RWPE2 (cell line): Measurements from ENCODE around the gene DNAH8.

Source experiments
- ATAC-seq: fragments of 200-7000 bp; cut with Tn5 transposase; 3 replicates; pipeline ENCODE4 v1.9.1; 2021; ENCODE audit warnings: low read depth
- DNase-seq: peaks from one replicate; pipeline ENCODE4 v3.0.0-alpha.2; 2020; ENCODE audit warnings: low spot score
- H3K27ac ChIP-seq: fragments of 450-650 bp; 2 replicates; pipeline ENCODE4 v1.5.1; 2017; ENCODE audit warnings: mild to moderate bottlenecking; ENCODE audit not compliant: poor library complexity, severe bottlenecking
- H3K27me3 ChIP-seq: fragments of 250-450 bp; sonication (Bioruptor Pico); 2 replicates; pipeline ENCODE4 v1.5.1; 2021; ENCODE audit warnings: mild to moderate bottlenecking, moderate library complexity; ENCODE audit not compliant: insufficient read depth, poor library complexity, severe bottlenecking
- H3K36me3 ChIP-seq: fragments of 250-450 bp; sonication (Bioruptor Pico); 2 replicates; pipeline ENCODE4 v1.5.1; 2020; ENCODE audit warnings: low read depth, mild to moderate bottlenecking, moderate library complexity
- H3K4me1 ChIP-seq: fragments of 250-450 bp; sonication (Bioruptor Pico); 2 replicates; pipeline ENCODE4 v1.5.1; 2021; ENCODE audit warnings: mild to moderate bottlenecking, moderate library complexity; ENCODE audit not compliant: insufficient read depth, poor library complexity, severe bottlenecking
- H3K4me3 ChIP-seq: fragments of 250-450 bp; sonication (Bioruptor Pico); 2 replicates; pipeline ENCODE4 v1.5.1; 2021; ENCODE audit warnings: mild to moderate bottlenecking, moderate library complexity; ENCODE audit not compliant: severe bottlenecking
- H3K9me3 ChIP-seq: fragments of 250-450 bp; sonication (Bioruptor Pico); 2 replicates; pipeline ENCODE4 v1.5.1; 2021; ENCODE audit warnings: mild to moderate bottlenecking, moderate library complexity; ENCODE audit not compliant: severe bottlenecking
- CTCF ChIP-seq: fragments of 450-650 bp; IDR thresholded peaks from one replicate; pipeline ENCODE4 v1.5.1; 2017; ENCODE audit warnings: mild to moderate bottlenecking, moderate library complexity; ENCODE audit not compliant: poor library complexity, severe bottlenecking

The DNAH8 gene

DNA sequence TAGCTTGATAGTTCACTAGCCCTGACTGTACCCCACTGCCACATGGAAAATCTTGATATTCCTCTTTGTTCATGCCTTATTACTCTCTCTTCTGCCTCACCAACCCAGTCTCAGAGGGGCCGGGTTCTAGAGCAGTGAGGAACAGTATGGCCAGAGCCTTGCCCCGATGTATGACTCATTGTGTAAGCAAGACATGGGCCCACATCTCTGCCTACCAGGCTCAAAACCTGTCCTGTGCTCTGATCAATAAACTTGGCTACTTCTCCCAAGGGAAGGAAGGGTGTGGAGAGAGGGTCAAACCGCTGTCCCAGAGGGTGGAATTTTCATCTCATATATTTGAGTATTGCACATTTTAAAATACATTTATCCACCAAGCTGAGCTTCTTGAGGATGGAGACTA, 91.7 kb downstream of the DNAH8 start:
- no peak overlapping the region for H3K4me3 ChIP-seq
- H3K36me3 ChIP-seq = no peaks in the 10 kb centered on the region
- H3K4me1 ChIP-seq = no peaks in the 10 kb centered on the region
- H3K27ac ChIP-seq = no peak overlapping the region
- no peaks in the 10 kb centered on the region for H3K27me3 ChIP-seq
- DNase-seq (no peak), ATAC-seq (no peak)
- TF ChIP-seq CTCF = no peak
- H3K9me3 ChIP-seq = no peaks in the 10 kb centered on the region

DNA sequence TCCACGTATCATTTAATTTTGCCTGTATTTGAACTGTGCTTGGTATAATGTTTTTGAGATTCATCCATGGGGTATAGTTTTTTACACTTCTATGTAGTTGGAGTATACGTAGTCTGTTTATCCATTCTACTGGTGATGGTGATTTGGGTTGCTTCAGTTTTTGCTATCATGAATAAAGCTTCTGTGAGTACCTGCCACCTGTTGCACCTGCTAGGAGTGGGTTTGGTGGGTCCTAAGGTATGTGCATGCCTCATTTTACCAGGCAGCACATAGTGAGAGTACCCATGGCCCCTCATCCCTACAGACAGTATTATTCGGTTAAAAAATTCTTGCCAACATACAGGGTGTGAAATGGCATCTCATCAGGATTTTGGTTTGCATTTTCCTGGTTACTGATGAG, 92.9 kb downstream of the DNAH8 start:
- DNase-seq = no peak
- Histone ChIP-seq H3K27me3 (no peaks in the 10 kb centered on the region), H3K4me1 (no peaks in the 10 kb centered on the region), H3K4me3 (no peak overlapping the region), H3K36me3 (no peaks in the 10 kb centered on the region), H3K27ac (no peak overlapping the region), H3K9me3 (no peaks in the 10 kb centered on the region)
- ATAC-seq = no peak
- TF ChIP-seq CTCF = no peak

DNA sequence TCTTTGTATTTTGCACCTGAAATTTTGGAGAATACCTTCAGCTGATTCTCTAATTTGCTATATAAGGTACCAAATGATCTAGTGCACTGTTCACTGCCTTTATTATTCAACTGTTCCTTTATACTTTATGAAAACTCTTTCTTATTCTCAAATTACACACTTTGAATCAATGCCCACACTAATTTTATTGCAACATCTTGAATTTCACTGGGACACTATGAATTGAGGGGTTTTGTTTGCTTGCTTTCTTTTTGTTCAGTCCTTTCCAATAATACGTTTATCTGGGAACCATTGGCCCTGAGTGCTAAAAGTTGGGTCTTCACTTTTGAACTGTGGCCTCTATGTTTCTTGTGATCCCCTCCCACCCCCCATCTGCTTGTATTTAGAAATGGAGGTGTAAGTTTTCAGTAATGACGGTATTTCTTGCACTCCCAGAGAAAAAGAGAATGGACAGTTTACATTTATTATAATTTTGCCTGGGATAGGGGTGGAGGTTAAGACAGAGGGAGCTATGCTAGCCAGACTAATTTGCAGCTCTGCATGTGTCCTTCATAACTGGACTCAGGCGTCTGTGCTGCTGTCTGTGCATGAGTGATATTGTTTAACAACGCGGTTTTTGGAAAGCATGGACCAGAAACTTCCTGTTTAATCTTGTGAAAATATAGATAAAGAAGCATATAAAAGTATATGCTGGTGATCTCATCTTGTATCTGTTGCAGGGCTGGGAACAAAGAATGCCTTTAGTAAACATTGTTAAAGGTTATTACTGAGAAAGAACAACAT, 98.1 kb downstream of the DNAH8 start:
- no peak for TF ChIP-seq CTCF
- H3K27me3 ChIP-seq = no peaks in the 10 kb centered on the region
- H3K36me3 ChIP-seq = no peaks in the 10 kb centered on the region
- H3K9me3 ChIP-seq = no peaks in the 10 kb centered on the region
- no peaks in the 10 kb centered on the region for H3K4me1 ChIP-seq
- DNase-seq (no peak), ATAC-seq (no peak)
- H3K4me3 ChIP-seq = no peak overlapping the region
- H3K27ac ChIP-seq = no peak overlapping the region

DNA sequence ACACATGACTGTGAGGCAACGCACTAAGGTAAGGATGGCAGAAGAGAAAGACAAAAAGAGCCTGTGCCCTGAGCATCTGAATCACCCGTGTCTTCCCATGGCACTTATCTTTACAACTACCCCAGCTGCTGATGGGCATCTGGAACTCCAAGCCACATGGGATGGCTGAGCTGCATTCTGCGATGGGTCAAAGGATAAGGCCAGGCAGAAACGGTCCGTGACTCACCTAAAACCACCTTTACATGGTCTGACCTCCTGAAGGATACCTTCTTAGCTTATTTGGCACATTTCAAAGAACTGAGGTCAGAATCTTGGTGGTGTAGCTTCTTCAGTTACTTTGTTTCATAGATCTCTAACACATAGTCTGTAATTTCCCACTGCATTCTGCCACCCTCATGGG, 99.7 kb downstream of the DNAH8 start:
- H3K36me3 ChIP-seq = no peaks in the 10 kb centered on the region
- no peak overlapping the region for H3K4me3 ChIP-seq
- TF ChIP-seq CTCF = no peak
- no peak for ATAC-seq
- H3K27ac ChIP-seq = no peak overlapping the region
- no peaks in the 10 kb centered on the region for H3K9me3 ChIP-seq
- no peak for DNase-seq
- H3K27me3 ChIP-seq = no peaks in the 10 kb centered on the region
- no peaks in the 10 kb centered on the region for H3K4me1 ChIP-seq

- no peaks in the 10 kb centered on the region for H3K4me1 ChIP-seq
- no peak for TF ChIP-seq CTCF
- no peak overlapping the region for H3K4me3 ChIP-seq
- ATAC-seq (no peak), DNase-seq (no peak)
- H3K9me3 ChIP-seq = no peaks in the 10 kb centered on the region
- H3K27ac ChIP-seq = no peak overlapping the region
- no peaks in the 10 kb centered on the region for H3K36me3 ChIP-seq
- peaks cover under 1% of the 10 kb centered on the region for H3K27me3 ChIP-seq
Observed at GRCh38 chr6:38815250-38815649, 100.1 kb downstream of the DNAH8 start.
